ENCODE results near the gene ATXN1.

DNA sequence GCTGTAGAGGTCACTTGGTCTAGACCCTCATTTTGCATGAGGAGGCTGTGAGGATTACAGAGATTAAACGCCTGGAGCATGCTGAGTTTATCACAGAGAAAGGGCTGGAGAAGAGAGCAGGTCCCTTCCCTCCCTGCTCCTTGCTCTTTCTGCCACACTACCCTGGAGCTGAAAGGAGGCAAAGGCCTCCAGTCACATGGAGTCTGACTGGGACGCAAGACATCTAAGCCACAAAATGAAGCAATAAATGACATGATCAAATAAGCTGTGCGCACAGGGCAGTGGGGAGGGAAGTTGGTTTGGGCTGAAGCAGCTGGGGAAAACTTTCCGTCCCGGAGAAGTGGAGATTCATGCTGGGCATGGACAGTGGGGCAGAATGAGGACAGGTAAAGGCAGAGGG is 33.3 kb downstream of the ATXN1 start:
- TF ChIP-seq, protein P1, sequence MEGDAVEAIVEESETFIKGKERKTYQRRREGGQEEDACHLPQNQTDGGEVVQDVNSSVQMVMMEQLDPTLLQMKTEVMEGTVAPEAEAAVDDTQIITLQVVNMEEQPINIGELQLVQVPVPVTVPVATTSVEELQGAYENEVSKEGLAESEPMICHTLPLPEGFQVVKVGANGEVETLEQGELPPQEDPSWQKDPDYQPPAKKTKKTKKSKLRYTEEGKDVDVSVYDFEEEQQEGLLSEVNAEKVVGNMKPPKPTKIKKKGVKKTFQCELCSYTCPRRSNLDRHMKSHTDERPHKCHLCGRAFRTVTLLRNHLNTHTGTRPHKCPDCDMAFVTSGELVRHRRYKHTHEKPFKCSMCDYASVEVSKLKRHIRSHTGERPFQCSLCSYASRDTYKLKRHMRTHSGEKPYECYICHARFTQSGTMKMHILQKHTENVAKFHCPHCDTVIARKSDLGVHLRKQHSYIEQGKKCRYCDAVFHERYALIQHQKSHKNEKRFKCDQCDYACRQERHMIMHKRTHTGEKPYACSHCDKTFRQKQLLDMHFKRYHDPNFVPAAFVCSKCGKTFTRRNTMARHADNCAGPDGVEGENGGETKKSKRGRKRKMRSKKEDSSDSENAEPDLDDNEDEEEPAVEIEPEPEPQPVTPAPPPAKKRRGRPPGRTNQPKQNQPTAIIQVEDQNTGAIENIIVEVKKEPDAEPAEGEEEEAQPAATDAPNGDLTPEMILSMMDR (IDR thresholded peaks at IDR 0.05) = no peak
- peak in 1 of 2 donors; percentile 68 for TF ChIP-seq EP300 (IDR thresholded peaks at IDR 0.05)
